Measurements from ENCODE around the gene TMEM33.

The TMEM33 gene

GRCh38 chr4:41927796-41928499 is 7.3 kb upstream of the TMEM33 start:
- Mint-ChIP-seq H3K36me3 (no peaks in the 10 kb centered on the region), H3K27ac (no peak overlapping the region), H3K27me3 (no peaks in the 10 kb centered on the region), H3K9me3 (ENCODE audit: low read depth) (no peaks in the 10 kb centered on the region), H3K4me3 (no peak overlapping the region), H3K4me1 (ENCODE audit: low read depth) (peaks cover 6% of the 10 kb centered on the region)

- no peak overlapping the region for H3K4me3 Mint-ChIP-seq
- H3K27me3 Mint-ChIP-seq, result no peaks in the 10 kb centered on the region
- H3K27ac Mint-ChIP-seq, result no peak overlapping the region
- no peaks in the 10 kb centered on the region for H3K36me3 Mint-ChIP-seq
- H3K4me1 Mint-ChIP-seq (ENCODE audit: low read depth), result peaks cover 13% of the 10 kb centered on the region
- no peaks in the 10 kb centered on the region for H3K9me3 Mint-ChIP-seq (ENCODE audit: low read depth)
Measured at GRCh38 chr4:41930139-41930831, 4.9 kb upstream of the TMEM33 start.

- H3K27ac Mint-ChIP-seq, result no peak overlapping the region
- H3K9me3 Mint-ChIP-seq (ENCODE audit: low read depth), result no peaks in the 10 kb centered on the region
- no peak overlapping the region for H3K4me3 Mint-ChIP-seq
- no peaks in the 10 kb centered on the region for H3K27me3 Mint-ChIP-seq
- peaks cover 27% of the 10 kb centered on the region for H3K4me1 Mint-ChIP-seq (ENCODE audit: low read depth)
- H3K36me3 Mint-ChIP-seq, result peaks cover 6% of the 10 kb centered on the region
Measured at GRCh38 chr4:41932988-41933387, 2.2 kb upstream of the TMEM33 start.

- H3K4me3 Mint-ChIP-seq, result peak overlapping the region; percentile 99
- H3K36me3 Mint-ChIP-seq, result peaks cover 7% of the 10 kb centered on the region
- no peaks in the 10 kb centered on the region for H3K27me3 Mint-ChIP-seq
- H3K9me3 Mint-ChIP-seq (ENCODE audit: low read depth), result no peaks in the 10 kb centered on the region
- no peak overlapping the region for H3K27ac Mint-ChIP-seq
- peaks cover 37% of the 10 kb centered on the region for H3K4me1 Mint-ChIP-seq (ENCODE audit: low read depth)
Measured at GRCh38 chr4:41933997-41934503, 1.2 kb upstream of the TMEM33 start.

- peaks cover 40% of the 10 kb centered on the region for H3K4me1 Mint-ChIP-seq (ENCODE audit: low read depth)
- H3K9me3 Mint-ChIP-seq (ENCODE audit: low read depth), result no peaks in the 10 kb centered on the region
- peak overlapping the region; percentile 99 for H3K4me3 Mint-ChIP-seq
- peaks cover 9% of the 10 kb centered on the region for H3K36me3 Mint-ChIP-seq
- peak overlapping the region; percentile 98 for H3K27ac Mint-ChIP-seq
- H3K27me3 Mint-ChIP-seq, result no peaks in the 10 kb centered on the region
Measured at GRCh38 chr4:41934514-41934900, 722 bp upstream of the TMEM33 start.

- Mint-ChIP-seq H3K4me1 (ENCODE audit: low read depth) (peaks cover 43% of the 10 kb centered on the region), H3K4me3 (peak overlapping the region; percentile 99), H3K9me3 (ENCODE audit: low read depth) (no peaks in the 10 kb centered on the region), H3K36me3 (peaks cover 11% of the 10 kb centered on the region), H3K27ac (peak overlapping the region; percentile 98), H3K27me3 (no peaks in the 10 kb centered on the region)
Measured at GRCh38 chr4:41935652-41936021, 408 bp downstream of the TMEM33 start.

- H3K4me1 Mint-ChIP-seq (ENCODE audit: low read depth), result peaks cover 59% of the 10 kb centered on the region
- no peak overlapping the region for H3K4me3 Mint-ChIP-seq
- peaks cover 18% of the 10 kb centered on the region for H3K36me3 Mint-ChIP-seq
- no peaks in the 10 kb centered on the region for H3K27me3 Mint-ChIP-seq
- no peaks in the 10 kb centered on the region for H3K9me3 Mint-ChIP-seq (ENCODE audit: low read depth)
- H3K27ac Mint-ChIP-seq, result no peak overlapping the region
Measured at GRCh38 chr4:41939016-41939626, 3.9 kb downstream of the TMEM33 start.

- Mint-ChIP-seq H3K36me3 (peaks cover 18% of the 10 kb centered on the region), H3K4me1 (ENCODE audit: low read depth) (peaks cover 52% of the 10 kb centered on the region), H3K4me3 (no peak overlapping the region)
Measured at GRCh38 chr4:41940834-41941233, 5.6 kb downstream of the TMEM33 start.

GRCh38 chr4:41943506-41943905 is 8.3 kb downstream of the TMEM33 start:
- no peak overlapping the region for H3K27ac Mint-ChIP-seq
- H3K9me3 Mint-ChIP-seq (ENCODE audit: low read depth), result no peaks in the 10 kb centered on the region
- no peak overlapping the region for H3K4me3 Mint-ChIP-seq
- H3K27me3 Mint-ChIP-seq, result no peaks in the 10 kb centered on the region
- peaks cover 35% of the 10 kb centered on the region for H3K4me1 Mint-ChIP-seq (ENCODE audit: low read depth)
- H3K36me3 Mint-ChIP-seq, result peaks cover 14% of the 10 kb centered on the region

More at GRCh38 chr4:41940834-41941233, 5.6 kb downstream of the TMEM33 start:
- Mint-ChIP-seq H3K9me3 (ENCODE audit: low read depth) (no peaks in the 10 kb centered on the region), H3K27ac (no peak overlapping the region), H3K27me3 (no peaks in the 10 kb centered on the region)

GRCh38 chr4:41944089-41944488 is 8.9 kb downstream of the TMEM33 start:
- Mint-ChIP-seq H3K4me1 (ENCODE audit: low read depth) (peaks cover 30% of the 10 kb centered on the region), H3K27me3 (no peaks in the 10 kb centered on the region), H3K27ac (no peak overlapping the region), H3K9me3 (ENCODE audit: low read depth) (no peaks in the 10 kb centered on the region), H3K4me3 (no peak overlapping the region), H3K36me3 (peaks cover 13% of the 10 kb centered on the region)

GRCh38 chr4:41949531-41949930 is 14.3 kb downstream of the TMEM33 start:
- Mint-ChIP-seq H3K4me1 (ENCODE audit: low read depth) (peaks cover 9% of the 10 kb centered on the region), H3K36me3 (peaks cover 18% of the 10 kb centered on the region), H3K27ac (peak overlapping the region; percentile 8), H3K4me3 (no peak overlapping the region), H3K27me3 (no peaks in the 10 kb centered on the region), H3K9me3 (ENCODE audit: low read depth) (no peaks in the 10 kb centered on the region)

- H3K27ac Mint-ChIP-seq, result no peak overlapping the region
- no peaks in the 10 kb centered on the region for H3K27me3 Mint-ChIP-seq
- no peaks in the 10 kb centered on the region for H3K4me1 Mint-ChIP-seq (ENCODE audit: low read depth)
- peaks cover 3% of the 10 kb centered on the region for H3K36me3 Mint-ChIP-seq
- H3K4me3 Mint-ChIP-seq, result no peak overlapping the region
- no peaks in the 10 kb centered on the region for H3K9me3 Mint-ChIP-seq (ENCODE audit: low read depth)
Measured at GRCh38 chr4:41957634-41958033, 22.4 kb downstream of the TMEM33 start.

GRCh38 chr4:41963105-41963504 is 27.9 kb downstream of the TMEM33 start:
- Mint-ChIP-seq H3K27ac (no peak overlapping the region), H3K4me3 (no peak overlapping the region), H3K4me1 (ENCODE audit: low read depth) (no peaks in the 10 kb centered on the region), H3K36me3 (no peaks in the 10 kb centered on the region), H3K9me3 (ENCODE audit: low read depth) (no peaks in the 10 kb centered on the region), H3K27me3 (no peaks in the 10 kb centered on the region)

GRCh38 chr4:41964401-41964800 is 29.2 kb downstream of the TMEM33 start:
- Mint-ChIP-seq H3K27ac (no peak overlapping the region), H3K4me1 (ENCODE audit: low read depth) (no peaks in the 10 kb centered on the region), H3K4me3 (no peak overlapping the region), H3K27me3 (no peaks in the 10 kb centered on the region), H3K9me3 (ENCODE audit: low read depth) (peaks cover 3% of the 10 kb centered on the region), H3K36me3 (peaks cover 3% of the 10 kb centered on the region)

- H3K9me3 Mint-ChIP-seq (ENCODE audit: low read depth), result peaks cover 3% of the 10 kb centered on the region
- peaks cover 1% of the 10 kb centered on the region for H3K27me3 Mint-ChIP-seq
- H3K36me3 Mint-ChIP-seq, result peaks cover 7% of the 10 kb centered on the region
- H3K4me3 Mint-ChIP-seq, result no peak overlapping the region
- no peaks in the 10 kb centered on the region for H3K4me1 Mint-ChIP-seq (ENCODE audit: low read depth)
- H3K27ac Mint-ChIP-seq, result no peak overlapping the region
Measured at GRCh38 chr4:41967392-41967791, 32.2 kb downstream of the TMEM33 start.

Data from activated naive CD8-positive, alpha-beta T cell (primary cell).